Esophagus squamous epithelium (tissue), 4 donors: Measurements from ENCODE around the gene HECW1.

Source experiments
- CTCF ChIP-seq, 6 experiments: fragments of 450-650 bp in 4 of 6; fragments of 200-600 bp in 2 of 6; sonication (generic) in 2 of 6; IDR thresholded peaks; one replicate each; pipeline ENCODE4 v1.5.1; 2016 to 2019; ENCODE audit warnings: antibody characterized with exemption in 6 of 6, mild to moderate bottlenecking in 4 of 6, moderate library complexity in 4 of 6
- POLR2A ChIP-seq, 4 donors: fragments of 450-650 bp; IDR thresholded peaks; one replicate each; pipeline ENCODE4 v1.6.1; 2017; ENCODE audit warnings: antibody characterized with exemption in 4 of 4, mild to moderate bottlenecking in 4 of 4, moderate library complexity in 3 of 4

- TF ChIP-seq POLR2A (IDR thresholded peaks at IDR 0.05) (no peak), CTCF (IDR thresholded peaks at IDR 0.05) (no peak)
Observed at GRCh38 chr7:43385309-43385680, 272.8 kb downstream of the HECW1 start.
